HEK293 (cell line): ENCODE measurements around the gene TLCD3A.
"Not testable (repeated sequence)": the region's sequence is repeated elsewhere in the genome, so short reads cannot be mapped to it uniquely, and the experiment has no call there.

ENCODE experiments used
- CTCF ChIA-PET: fragments of 350-600 bp; formaldehyde crosslinking; extraction: SDS; loops from one replicate; lab custom pipeline; 2021; ENCODE audit warnings: antibody characterized with exemption; lab: Yijun Ruan, JAX
- POLR2A ChIA-PET: fragments of 300-600 bp; formaldehyde crosslinking; extraction: SDS; loops from one replicate; lab custom pipeline; 2020; ENCODE audit warnings: antibody characterized with exemption, inconsistent platforms; lab: Yijun Ruan, JAX
- H3K27ac ChIP-seq: fragments of 200-500 bp; sonication (Bioruptor generic); 2 replicates; pipeline ENCODE4 v1.5.1; 2014; ENCODE audit warnings: low read depth, low read length, control low read depth, inconsistent platforms; ENCODE audit errors: extremely low read depth
- H3K36me3 ChIP-seq, 2 experiments: fragments of 200-500 bp in 1 of 2; sonication (Bioruptor generic) in 1 of 2; 1 replicate in 1 of 2; 2 replicates in 1 of 2; pipeline ENCODE4 v1.5.1; 2014 to 2017; ENCODE audit warnings: inconsistent platforms in 2 of 2, low read length in 2 of 2; ENCODE audit not compliant: control insufficient read depth in 2 of 2, insufficient read depth in 1 of 2
- H3K4me1 ChIP-seq: fragments of 200-500 bp; sonication (Bioruptor generic); 2 replicates; pipeline ENCODE4 v1.5.1; 2014; ENCODE audit warnings: mild to moderate bottlenecking, low read length, inconsistent platforms; ENCODE audit not compliant: control insufficient read depth, insufficient read depth
- H3K4me3 ChIP-seq: 2 replicates; pipeline ENCODE4 v1.5.1; 2011; ENCODE audit warnings: low read depth, mild to moderate bottlenecking, control low read depth, low read length, moderate library complexity
- H3K9me3 ChIP-seq: fragments of 200-500 bp; sonication (Bioruptor generic); 2 replicates; pipeline ENCODE4 v1.5.1; 2014; ENCODE audit warnings: low read depth, low read length, inconsistent platforms; ENCODE audit not compliant: control insufficient read depth, insufficient read depth
- KLF8 ChIP-seq: fragments of 450-650 bp; formaldehyde crosslinking; IDR thresholded peaks from 2 replicates; pipeline ENCODE4 v1.5.1; 2016; ENCODE audit warnings: missing biosample characterization, missing genetic modification characterization
- ZBTB17 ChIP-seq: fragments of 450-650 bp; formaldehyde crosslinking; IDR thresholded peaks from 2 replicates; pipeline ENCODE4 v1.5.1; 2016; ENCODE audit warnings: missing biosample characterization, missing genetic modification characterization
- ZBTB8A ChIP-seq: fragments of 450-650 bp; formaldehyde crosslinking; IDR thresholded peaks from 2 replicates; pipeline ENCODE4 v1.5.1; 2016; ENCODE audit warnings: missing biosample characterization, missing genetic modification characterization
- ZFHX2 ChIP-seq: fragments of 450-650 bp; formaldehyde crosslinking; conservative IDR thresholded peaks from 2 replicates; pipeline ENCODE4 v1.5.1; 2016; ENCODE audit warnings: missing biosample characterization, missing genetic modification characterization
- ZFP3 ChIP-seq: fragments of 450-650 bp; formaldehyde crosslinking; IDR thresholded peaks from 2 replicates; pipeline ENCODE4 v1.5.1; 2016; ENCODE audit warnings: low read depth, missing biosample characterization, missing genetic modification characterization
- ZNF155 ChIP-seq: fragments of 450-650 bp; formaldehyde crosslinking; IDR thresholded peaks from 2 replicates; pipeline ENCODE4 v1.5.1; 2016; ENCODE audit warnings: missing biosample characterization, missing genetic modification characterization
- ZNF175 ChIP-seq: fragments of 450-650 bp; formaldehyde crosslinking; IDR thresholded peaks from 2 replicates; pipeline ENCODE4 v1.5.1; 2016; ENCODE audit warnings: missing biosample characterization, missing genetic modification characterization
- ZNF26 ChIP-seq: fragments of 450-650 bp; formaldehyde crosslinking; IDR thresholded peaks from 2 replicates; pipeline ENCODE4 v1.5.1; 2016; ENCODE audit warnings: missing biosample characterization, missing genetic modification characterization
- ZNF280C ChIP-seq: fragments of 450-650 bp; formaldehyde crosslinking; IDR thresholded peaks from 2 replicates; pipeline ENCODE4 v1.5.1; 2016; ENCODE audit warnings: missing biosample characterization, missing genetic modification characterization
- ZNF354C ChIP-seq: fragments of 450-650 bp; formaldehyde crosslinking; IDR thresholded peaks from 2 replicates; pipeline ENCODE4 v1.5.1; 2016; ENCODE audit warnings: missing biosample characterization, missing genetic modification characterization, low read depth, borderline replicate concordance
- ZNF510 ChIP-seq: fragments of 450-650 bp; formaldehyde crosslinking; IDR thresholded peaks from 2 replicates; pipeline ENCODE4 v1.5.1; 2018; ENCODE audit warnings: mild to moderate bottlenecking, missing genetic modification characterization, missing biosample characterization; ENCODE audit not compliant: insufficient replicate concordance
- ZNF580 ChIP-seq: fragments of 450-650 bp; formaldehyde crosslinking; IDR thresholded peaks from 2 replicates; pipeline ENCODE4 v1.5.1; 2016; ENCODE audit warnings: missing biosample characterization, missing genetic modification characterization
- ZNF600 ChIP-seq: fragments of 450-650 bp; formaldehyde crosslinking; IDR thresholded peaks from 2 replicates; pipeline ENCODE4 v1.5.1; 2016; ENCODE audit warnings: missing biosample characterization, missing genetic modification characterization
- ZNF626 ChIP-seq: fragments of 450-650 bp; sonication (Bioruptor Pico); formaldehyde crosslinking; IDR thresholded peaks from 2 replicates; pipeline ENCODE4 v1.5.1; 2018; ENCODE audit warnings: missing biosample characterization, missing genetic modification characterization, inconsistent platforms
- ZNF660 ChIP-seq: fragments of 450-650 bp; IDR thresholded peaks from 2 replicates; pipeline ENCODE4 v1.5.1; 2018; ENCODE audit warnings: missing biosample characterization, mild to moderate bottlenecking, missing genetic modification characterization
- ZNF837 ChIP-seq: fragments of 450-650 bp; formaldehyde crosslinking; IDR thresholded peaks from 2 replicates; pipeline ENCODE4 v1.5.1; 2016; ENCODE audit warnings: missing biosample characterization, missing genetic modification characterization
- ZXDB ChIP-seq: fragments of 450-650 bp; formaldehyde crosslinking; IDR thresholded peaks from 2 replicates; pipeline ENCODE4 v1.5.1; 2016; ENCODE audit warnings: missing biosample characterization, missing genetic modification characterization

Gene TLCD3A

GRCh38 chr17:784143-784542, 51.7 kb downstream of the TLCD3A start:
- Histone ChIP-seq H3K4me1 (peaks cover 7% of the 10 kb centered on the region), H3K36me3 (peaks cover 30 to 58% of the 10 kb centered on the region in 2 experiments), H3K27ac (no peak overlapping the region), H3K9me3 (no peaks in the 10 kb centered on the region), H3K4me3 (no peak overlapping the region)
- TF ChIP-seq ZBTB17 (tag by site-specific recombination) = peak; percentile 55
- TF ChIP-seq ZNF175 (tag by site-specific recombination) = no peak
- POLR2A ChIA-PET = no interaction called here
- CTCF ChIA-PET = no interaction called here

- H3K4me3 ChIP-seq, POLR2A ChIA-PET, H3K9me3 ChIP-seq, H3K4me1 ChIP-seq, H3K27ac ChIP-seq: not testable (repeated sequence)
- H3K36me3 ChIP-seq = peaks cover 23 to 68% of the 10 kb centered on the region in 2 experiments
- CTCF ChIA-PET = interaction anchor here (0.6 to 1.1 kb wide), 3 partner anchors 10 to 211 kb away, joined by 3 to 6 read pairs (median 3); partner anchors contain the start of gene TIMM22
These were observed 53.5 kb downstream of the TLCD3A start for GRCh38 chr17:785901-786300.

GRCh38 chr17:787641-788221, 55.3 kb downstream of the TLCD3A start:
- no peak for TF ChIP-seq ZNF155 (tag by site-specific recombination)
- no peak for TF ChIP-seq ZXDB (tag by site-specific recombination)
- no peak for TF ChIP-seq ZNF580 (tag by site-specific recombination)
- TF ChIP-seq ZNF837 (tag by site-specific recombination) = no peak
- no peak for TF ChIP-seq ZNF600
- TF ChIP-seq ZNF660 = no peak
- no peak for TF ChIP-seq ZNF510 (tag by site-specific recombination)
- TF ChIP-seq ZNF26 (tag by site-specific recombination) = no peak
- TF ChIP-seq ZNF280C (tag by site-specific recombination) = no peak
- no peak for TF ChIP-seq ZBTB8A (tag by site-specific recombination)
- no peak for TF ChIP-seq ZFHX2 (tag by site-specific recombination)
- no peak for TF ChIP-seq ZNF354C (tag by site-specific recombination)
- no peak for TF ChIP-seq ZNF626 (tag by site-specific recombination)
- no peak for TF ChIP-seq KLF8 (tag by site-specific recombination)
- no peak for TF ChIP-seq ZFP3 (tag by site-specific recombination)
- H3K4me3 ChIP-seq = no peak overlapping the region
- CTCF ChIA-PET = no interaction called here
- no peaks in the 10 kb centered on the region for H3K9me3 ChIP-seq
- POLR2A ChIA-PET = interaction anchor here (0.7 to 2.3 kb wide), 2 partner anchors 101 to 192 kb away, joined by 7 to 8 read pairs; partner anchors contain the start of gene NXN
- H3K4me1 ChIP-seq = peaks cover 2% of the 10 kb centered on the region; the same call in 1 of the 2 replicates
- H3K36me3 ChIP-seq = peaks cover 23 to 86% of the 10 kb centered on the region in 2 experiments
- no peak overlapping the region for H3K27ac ChIP-seq
